Fibroblast of upper back skin (primary cell): ENCODE measurements around the gene RPUSD4.
A peak's percentile ranks its signal among the peaks of the same experiment; 100 is the strongest.

Source experiments
- DNase-seq: peaks from one replicate; pipeline ENCODE4 v3.0.0-alpha.2; 2013

The RPUSD4 gene

GRCh38 chr11:126154691-126155090, 56.8 kb downstream of the RPUSD4 start:
- no peak for DNase-seq

- DNase-seq: peak; percentile 33
Observed at GRCh38 chr11:126153972-126154371, 57.5 kb downstream of the RPUSD4 start.

GRCh38 chr11:126153006-126153405, 58.4 kb downstream of the RPUSD4 start:
- DNase-seq: no peak

GRCh38 chr11:126152586-126152985, 58.9 kb downstream of the RPUSD4 start:
- DNase-seq: no peak

GRCh38 chr11:126152152-126152551, 59.3 kb downstream of the RPUSD4 start:
- DNase-seq: no peak
